Endodermal cell (in vitro differentiated cells): ENCODE data around the gene ANKZF1. TPM values are rescaled to one million over a fixed set of nuclear protein-coding genes. Genes with fewer than 3 reads are reported as not detected.

Experiments
- DNase-seq: peaks from one replicate; pipeline ENCODE4 v3.0.0-alpha.2; 2017
- H3K27ac ChIP-seq: 2 replicates; pipeline ENCODE4 v1.5.1; 2013; ENCODE audit warnings: mild to moderate bottlenecking, low read depth, low read length, moderate library complexity
- H3K27me3 ChIP-seq: 2 replicates; pipeline ENCODE4 v1.6.1; 2013; ENCODE audit warnings: mild to moderate bottlenecking, low read length, moderate library complexity; ENCODE audit not compliant: insufficient read depth, control insufficient read depth, poor library complexity, severe bottlenecking
- H3K36me3 ChIP-seq: 2 replicates; pipeline ENCODE4 v1.7.0; 2013; ENCODE audit warnings: mild to moderate bottlenecking, low read length, moderate library complexity; ENCODE audit not compliant: control insufficient read depth, insufficient read depth
- H3K4me1 ChIP-seq: one replicate; pipeline ENCODE4 v1.7.0; 2013; ENCODE audit warnings: low read length; ENCODE audit not compliant: control insufficient read depth, insufficient read depth
- H3K4me3 ChIP-seq: 2 replicates; pipeline ENCODE4 v1.5.1; 2013; ENCODE audit warnings: mild to moderate bottlenecking, low read length, moderate library complexity
- H3K9ac ChIP-seq: 2 replicates; pipeline ENCODE4 v1.6.1; 2013; ENCODE audit warnings: mild to moderate bottlenecking, low read length, moderate library complexity; ENCODE audit not compliant: poor library complexity, severe bottlenecking; ENCODE audit errors: extremely low read depth
- H3K9me3 ChIP-seq: 2 replicates; pipeline ENCODE4 v1.6.1; 2013; ENCODE audit warnings: mild to moderate bottlenecking, low read length, moderate library complexity; ENCODE audit not compliant: control insufficient read depth
- H3K27ac Mint-ChIP-seq: 2 replicates; pipeline ENCODE4 v1.8.0; 2020; ENCODE audit warnings: mixed read lengths
- H3K27me3 Mint-ChIP-seq: 2 replicates; pipeline ENCODE4 v1.8.0; 2021; ENCODE audit warnings: mild to moderate bottlenecking, mixed read lengths; ENCODE audit not compliant: insufficient read depth
- H3K36me3 Mint-ChIP-seq: 2 replicates; pipeline ENCODE4 v1.8.0; 2020; ENCODE audit warnings: low read depth, mixed read lengths
- H3K4me1 Mint-ChIP-seq: 2 replicates; pipeline ENCODE4 v1.8.0; 2020; ENCODE audit warnings: mixed read lengths
- H3K4me3 Mint-ChIP-seq: 2 replicates; pipeline ENCODE4 v1.8.0; 2020; ENCODE audit warnings: mild to moderate bottlenecking, moderate library complexity, mixed read lengths
- H3K9me3 Mint-ChIP-seq: 2 replicates; pipeline ENCODE4 v1.8.0; 2020; ENCODE audit warnings: mild to moderate bottlenecking, mixed read lengths
- CTCF ChIP-seq: fragments of 200-600 bp; sonication (generic); conservative IDR thresholded peaks from 2 replicates; pipeline ENCODE4 v1.5.0; 2021; ENCODE audit warnings: antibody characterized with exemption, mild to moderate bottlenecking
- WGBS, 2 experiments: methylation state at CpG; one replicate each; pipeline versions ENCODE4 v1.1.5 to v1.1.7; 2013; ENCODE audit warnings: missing lambda C conversion rate in 2 of 2, mixed read lengths in 1 of 2; ENCODE audit not compliant: insufficient coverage in 1 of 2, insufficient read length in 1 of 2; 5-methylcytosine and 5-hydroxymethylcytosine counted together
- total RNA-seq, 2 donors: library from RNA; stranded (reverse); fragmentation: NEBNext Ultra II Directional in 1 of 2; extraction: Animal tissue kit (Norgen Biotek cat#: 25700) in 1 of 2; gene quantifications; 2 replicates in 1 of 2; 3 replicates in 1 of 2; pipeline ENCODE4 v1.2.1, GENCODE V29; 2021

ANKZF1 gene
- total RNA-seq, 2 donors from 2014 or later, result 50.9 to 56.3 TPM

DNA sequence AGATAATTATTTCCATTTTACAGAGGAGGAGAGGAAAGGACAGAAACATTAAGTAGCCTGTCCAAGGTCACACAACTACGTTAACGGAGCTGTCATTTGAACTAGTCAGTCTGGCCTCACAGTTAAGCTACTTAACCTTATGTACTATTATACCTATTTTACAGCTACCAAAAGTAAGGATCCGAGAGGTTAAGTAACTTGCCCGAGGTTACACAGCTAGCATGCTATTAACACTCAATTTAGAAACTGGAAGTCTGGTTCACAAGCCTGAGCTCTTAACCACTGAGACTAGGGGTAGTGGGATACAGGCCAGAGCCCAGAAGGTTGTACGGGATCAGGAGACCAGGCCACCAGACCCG lies 15.2 kb downstream of the ANKZF1 start:
- Mint-ChIP-seq H3K27me3 (no peaks in the 10 kb centered on the region), H3K4me1 (peaks cover 21% of the 10 kb centered on the region), H3K4me3 (peak overlapping the region; percentile 86), H3K36me3 (peaks cover 5% of the 10 kb centered on the region), H3K9me3 (no peaks in the 10 kb centered on the region), H3K27ac (peak overlapping the region; percentile 96)
- peak overlapping the region; percentile 92 for H3K4me3 ChIP-seq
- no peak for DNase-seq
- TF ChIP-seq CTCF, result no peak
- no peaks in the 10 kb centered on the region for H3K27me3 ChIP-seq
- H3K4me1 ChIP-seq, result peaks cover 15% of the 10 kb centered on the region
- peak overlapping the region; percentile 97 for H3K9ac ChIP-seq
- no peak overlapping the region for H3K27ac ChIP-seq
- H3K9me3 ChIP-seq, result no peaks in the 10 kb centered on the region
- peaks cover 14% of the 10 kb centered on the region for H3K36me3 ChIP-seq
- 52 to 56% methylated on average over 5 to 6 of the region's 6 CpGs for WGBS, 2 experiments

GRCh38 chr2:219245148-219245898 lies 15.7 kb downstream of the ANKZF1 start, which contains the start of the genes GLB1L and STK16:
TSS of gene GLB1L (minus strand) at chr2:219245444. CDS start at chr2:219243573, 1,871 bp downstream.
TSS of gene STK16 (plus strand) at chr2:219245479. CDS start at chr2:219246000, 521 bp downstream.
- peak within 1 kb of the TSS; percentile 42 for H3K27ac ChIP-seq
- WGBS, 2 experiments, result 1 to 4% methylated on average over 22 to 46 of the region's 46 CpGs
- H3K9me3 Mint-ChIP-seq, result no peaks in the 10 kb centered on the region
- DNase-seq, result peak; percentile 98
- H3K4me3 ChIP-seq, result peak within 1 kb of the TSS; percentile 92
- peaks cover 5% of the 10 kb centered on the region for H3K36me3 Mint-ChIP-seq
- no peaks in the 10 kb centered on the region for H3K9me3 ChIP-seq
- no peaks in the 10 kb centered on the region for H3K27me3 Mint-ChIP-seq
- H3K27ac Mint-ChIP-seq, result peak within 1 kb of the TSS; percentile 96
- no peaks in the 10 kb centered on the region for H3K27me3 ChIP-seq
- H3K36me3 ChIP-seq, result peaks cover 14% of the 10 kb centered on the region
- peaks cover 24% of the 10 kb centered on the region for H3K4me1 Mint-ChIP-seq
- TF ChIP-seq CTCF, result no peak
- peaks cover 17% of the 10 kb centered on the region for H3K4me1 ChIP-seq
- H3K9ac ChIP-seq, result peak within 1 kb of the TSS; percentile 97
- peak within 1 kb of the TSS; percentile 86 for H3K4me3 Mint-ChIP-seq

- H3K9me3 ChIP-seq, result no peaks in the 10 kb centered on the region
- H3K36me3 ChIP-seq, result peaks cover 14% of the 10 kb centered on the region
- no peaks in the 10 kb centered on the region for H3K27me3 ChIP-seq
- no peak for DNase-seq
- Mint-ChIP-seq H3K27ac (peak overlapping the region; percentile 96), H3K27me3 (no peaks in the 10 kb centered on the region), H3K4me1 (peaks cover 24% of the 10 kb centered on the region), H3K4me3 (peak overlapping the region; percentile 86), H3K36me3 (peaks cover 5% of the 10 kb centered on the region), H3K9me3 (no peaks in the 10 kb centered on the region)
- H3K27ac ChIP-seq, result peak overlapping the region; percentile 42
- TF ChIP-seq CTCF, result no peak
- H3K4me3 ChIP-seq, result peak overlapping the region; percentile 92
- H3K9ac ChIP-seq, result peak overlapping the region; percentile 97
- H3K4me1 ChIP-seq, result peaks cover 17% of the 10 kb centered on the region
- 35 to 36% methylated on average over 5 to 10 of the region's 10 CpGs for WGBS, 2 experiments
Measured at GRCh38 chr2:219245899-219246230, 16.3 kb downstream of the ANKZF1 start.
